ENCODE data around the gene ROCK2.

Gene ROCK2

DNA sequence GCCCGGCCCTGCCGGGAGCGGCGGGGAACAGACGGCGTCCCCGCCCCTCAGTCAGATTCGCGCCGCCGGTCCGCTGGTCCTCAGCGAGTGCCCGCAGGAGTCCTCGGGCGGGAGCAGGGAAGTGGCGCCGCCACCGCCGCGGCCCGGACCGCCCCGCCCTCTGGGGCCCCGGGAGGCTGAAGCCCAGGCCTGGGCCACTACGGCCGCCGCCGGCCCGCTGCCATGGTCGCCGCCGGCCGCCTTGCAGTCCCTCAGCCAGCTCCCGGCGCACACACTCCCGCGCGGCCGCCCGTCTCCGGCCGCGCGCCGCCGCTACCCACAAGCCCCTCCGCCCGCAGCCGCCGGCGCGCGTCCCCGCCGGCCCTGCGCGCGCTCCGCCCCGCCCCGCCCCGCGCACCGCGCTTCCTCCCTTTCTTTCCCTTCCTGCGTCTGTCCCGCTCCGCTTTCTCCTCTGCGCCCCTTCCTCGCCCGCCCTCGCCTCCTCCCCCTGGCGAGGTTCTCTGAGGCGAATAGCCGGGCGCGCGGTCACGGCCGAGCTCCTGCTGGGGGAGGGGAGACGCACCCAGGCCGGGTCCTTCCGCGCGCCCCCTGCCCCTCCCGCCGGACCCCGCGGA, at the start of gene ROCK2:
ROCK2 (minus strand) TSS at position 295 of the 614 bp plus-strand sequence. CDS start 500 bp downstream, outside the sequence.
- FAIRE-seq = peak; percentile 72
- DNase-seq (ENCODE audit: insufficient read length, low spot score) = peak; percentile 79

DNA sequence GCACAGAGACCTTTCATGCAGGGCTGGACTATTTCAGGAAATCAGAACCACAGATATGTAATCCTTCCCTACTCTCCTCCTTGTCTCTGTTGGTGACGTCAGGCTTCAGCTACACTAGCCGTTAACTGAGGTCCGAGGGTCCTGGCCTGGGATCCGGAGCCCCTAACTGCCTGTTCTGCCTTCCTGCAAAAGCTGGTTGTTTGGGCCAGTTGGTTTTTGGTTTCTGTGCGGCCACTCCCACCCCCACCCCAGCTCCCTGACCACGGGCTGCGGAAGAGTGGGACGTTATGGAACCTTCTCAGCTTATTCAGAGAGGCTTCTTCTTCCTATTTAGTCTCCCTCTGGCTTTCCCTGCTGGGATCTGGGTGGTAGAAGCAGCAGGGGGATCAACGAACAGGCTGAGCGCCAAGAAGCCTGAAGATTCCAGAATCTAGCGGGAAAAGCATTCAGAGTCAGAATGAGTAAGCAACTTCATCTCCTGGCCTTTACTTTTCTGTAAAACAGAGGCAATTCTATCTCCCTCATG, 49.3 kb upstream of the ROCK2 start:
- no peak for DNase-seq (ENCODE audit: insufficient read length, low spot score)
- no peak for FAIRE-seq

DNA sequence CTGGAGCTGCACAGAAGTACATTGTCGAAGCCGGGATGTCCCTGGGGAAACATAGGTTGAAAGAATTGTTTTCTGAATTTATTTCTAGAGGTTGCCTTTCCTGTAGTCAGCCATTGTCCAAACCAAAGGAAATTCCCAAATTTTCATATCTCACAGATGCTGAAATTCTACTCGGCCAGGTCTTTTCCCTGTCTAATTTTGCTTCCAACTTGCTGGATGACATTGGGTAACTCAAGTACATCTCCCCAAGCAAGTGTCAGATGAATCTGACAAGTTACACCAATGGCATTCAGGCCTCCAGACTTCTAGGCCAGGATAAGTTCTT, 47.5 kb upstream of the ROCK2 start:
- FAIRE-seq = no peak
- DNase-seq (ENCODE audit: insufficient read length, low spot score) = no peak

DNA sequence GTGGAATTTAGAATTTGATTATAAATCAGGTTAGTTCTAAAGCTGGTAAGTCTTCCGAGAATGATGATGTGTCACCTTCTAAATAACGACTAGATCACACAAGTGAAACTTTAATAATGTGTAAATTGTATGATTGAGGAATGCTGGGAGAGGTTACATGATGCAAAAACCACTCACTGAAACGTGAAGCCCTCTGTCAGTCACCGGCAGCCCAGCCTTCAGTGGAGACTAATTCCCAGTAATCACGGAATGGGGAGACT, 45.9 kb upstream of the ROCK2 start:
- DNase-seq (ENCODE audit: insufficient read length, low spot score) (no peak), FAIRE-seq (no peak)

DNA sequence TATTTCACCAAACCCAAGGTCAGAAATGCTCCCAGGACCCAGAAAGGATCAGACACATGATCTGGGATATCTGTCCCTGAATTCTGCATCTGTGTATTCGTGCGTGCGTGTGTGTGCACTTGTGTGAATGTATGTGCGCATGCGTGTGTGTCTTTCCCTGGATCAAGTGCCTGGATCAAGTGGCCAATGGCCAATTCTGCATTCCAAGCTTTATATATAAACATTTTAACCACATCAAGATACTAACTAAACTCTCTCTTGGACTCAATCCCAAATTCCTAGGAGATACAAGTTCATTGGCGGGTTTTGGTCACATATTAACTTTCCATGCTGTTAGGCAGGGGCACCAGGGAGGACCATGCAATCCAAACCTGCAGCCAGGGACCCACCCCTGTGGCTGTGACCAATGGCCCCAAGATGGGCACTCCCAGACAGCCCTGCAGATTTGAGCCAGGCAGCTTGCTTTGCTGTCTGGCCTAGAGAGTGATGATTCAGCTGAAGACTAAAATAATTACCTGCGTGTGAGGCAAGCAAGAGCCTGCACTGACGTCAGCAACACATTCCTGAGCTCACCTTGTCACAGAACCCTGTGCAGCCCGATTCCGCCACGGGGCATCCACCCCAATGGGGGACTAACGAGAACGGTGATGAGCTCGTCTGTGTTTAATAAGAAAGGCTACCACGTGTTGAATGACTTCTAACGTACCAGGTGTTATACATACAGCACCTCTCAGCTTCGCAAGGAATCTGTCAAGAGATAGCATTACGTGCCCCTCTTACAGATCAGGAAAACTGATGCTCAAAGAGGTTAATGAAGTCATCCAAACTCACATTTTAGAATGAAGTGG, 45.3 kb upstream of the ROCK2 start:
- DNase-seq (ENCODE audit: insufficient read length, low spot score) (no peak), FAIRE-seq (no peak)

DNA sequence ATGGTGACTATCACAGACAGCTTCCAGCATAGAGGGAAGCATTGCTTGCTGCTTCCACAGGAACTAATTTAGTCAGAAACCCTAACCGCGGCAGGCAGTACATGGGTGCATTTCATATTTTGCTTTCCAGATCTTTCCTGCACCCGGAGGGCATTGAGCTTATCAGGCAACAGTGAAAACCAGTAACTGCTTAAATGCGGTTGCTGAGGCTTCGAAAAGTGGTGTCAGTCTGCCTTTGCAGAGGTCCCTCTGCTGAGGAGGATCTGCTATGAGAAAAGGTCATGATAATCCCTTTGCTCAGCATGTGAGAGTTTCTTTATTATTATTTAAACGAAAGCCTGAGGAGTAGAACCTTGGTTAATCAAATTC, 44.6 kb upstream of the ROCK2 start:
- DNase-seq (ENCODE audit: insufficient read length, low spot score) (no peak), FAIRE-seq (no peak)

DNA sequence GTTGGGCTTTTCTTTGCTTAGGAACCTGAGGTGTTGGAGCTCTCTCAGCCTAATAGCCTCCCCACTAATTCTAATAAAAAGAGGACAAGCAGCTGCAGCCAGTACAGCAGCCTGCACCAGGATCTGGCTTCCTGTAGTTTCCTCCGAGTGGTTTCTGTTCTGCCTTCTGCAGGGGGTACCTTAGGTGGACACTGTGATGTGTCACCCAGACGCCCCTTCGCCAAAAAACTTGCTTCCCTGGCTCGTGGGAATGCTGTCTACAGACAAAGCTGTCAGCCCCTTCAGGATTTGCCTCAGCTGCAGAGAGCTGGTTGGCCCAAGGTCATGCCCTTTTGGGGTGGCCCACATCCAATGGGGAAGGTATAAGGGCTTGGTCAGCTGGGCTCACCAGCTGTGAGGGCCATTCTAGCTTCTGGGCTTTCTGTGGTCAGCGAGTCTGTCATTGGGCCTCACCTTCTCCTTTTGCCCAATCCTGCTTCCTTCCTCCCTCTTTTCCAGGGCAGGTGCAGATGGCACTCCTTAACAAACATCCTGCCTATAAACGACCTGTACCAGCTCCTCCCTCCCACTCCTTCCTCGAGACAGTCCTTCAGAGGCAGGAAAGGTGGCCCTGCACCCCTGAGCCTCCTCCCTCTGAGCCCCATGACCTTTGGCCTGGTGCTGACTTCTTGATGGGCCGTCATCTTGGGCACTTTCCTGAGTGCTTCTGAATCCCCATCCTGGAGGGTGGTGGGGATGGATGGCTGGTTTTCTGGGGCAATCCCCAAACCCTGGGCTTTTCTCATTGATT, 44.0 kb upstream of the ROCK2 start:
- no peak for DNase-seq (ENCODE audit: insufficient read length, low spot score)
- no peak for FAIRE-seq

DNA sequence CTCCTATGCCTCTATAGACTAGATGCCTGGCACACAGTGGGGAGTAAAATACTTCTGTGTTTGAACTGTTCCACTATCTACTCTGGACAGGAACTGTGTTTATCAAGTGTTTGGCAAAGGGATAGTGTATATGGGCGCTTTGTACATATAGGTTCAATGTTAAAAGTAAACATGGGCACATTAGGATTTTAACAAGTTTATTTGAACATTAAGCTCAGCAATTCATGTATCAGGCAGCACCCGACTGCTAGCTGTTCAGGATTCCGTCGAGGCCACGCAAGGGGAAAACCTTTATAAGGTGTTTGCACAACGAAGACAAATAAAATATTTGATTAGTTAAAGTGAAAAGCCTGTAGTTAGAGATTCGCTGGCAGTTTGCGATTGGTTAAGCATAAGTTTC, 43.4 kb upstream of the ROCK2 start:
- FAIRE-seq (no peak), DNase-seq (ENCODE audit: insufficient read length, low spot score) (no peak)

DNA sequence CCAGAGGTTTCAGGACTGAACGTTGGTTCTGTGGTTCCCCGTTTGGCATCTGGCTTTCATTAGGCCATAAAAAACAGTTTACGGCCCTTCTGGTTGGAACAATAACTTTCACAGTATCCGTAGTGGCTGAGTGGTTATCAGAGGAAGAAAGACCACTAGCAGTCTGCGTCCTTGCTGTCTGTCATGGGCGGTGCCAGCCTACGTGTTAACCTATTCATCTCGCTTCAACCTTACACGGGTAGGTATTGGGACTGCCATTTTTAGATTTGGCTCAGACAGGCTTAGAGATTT, 42.6 kb upstream of the ROCK2 start:
- no peak for DNase-seq (ENCODE audit: insufficient read length, low spot score)
- no peak for FAIRE-seq

DNA sequence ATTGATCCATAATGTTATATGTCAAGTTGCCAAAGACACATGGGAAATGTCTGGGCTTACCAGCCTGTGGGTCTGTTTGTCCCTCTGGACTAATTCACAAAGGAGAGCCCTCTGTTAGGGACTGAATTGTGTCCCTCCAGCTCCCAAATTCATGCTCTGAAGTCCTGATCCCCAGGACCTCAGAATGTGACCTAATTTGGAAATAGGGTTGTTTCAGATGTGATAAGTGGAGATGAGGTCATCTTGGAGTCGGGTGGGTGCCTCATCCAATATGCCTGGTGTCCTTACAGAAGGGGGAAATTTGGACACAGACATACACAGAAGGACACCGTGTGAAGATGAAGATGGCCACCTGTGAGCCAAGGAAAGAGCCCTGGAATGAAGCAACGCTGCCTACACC, 41.4 kb upstream of the ROCK2 start:
- DNase-seq (ENCODE audit: insufficient read length, low spot score) (no peak), FAIRE-seq (no peak)

DNA sequence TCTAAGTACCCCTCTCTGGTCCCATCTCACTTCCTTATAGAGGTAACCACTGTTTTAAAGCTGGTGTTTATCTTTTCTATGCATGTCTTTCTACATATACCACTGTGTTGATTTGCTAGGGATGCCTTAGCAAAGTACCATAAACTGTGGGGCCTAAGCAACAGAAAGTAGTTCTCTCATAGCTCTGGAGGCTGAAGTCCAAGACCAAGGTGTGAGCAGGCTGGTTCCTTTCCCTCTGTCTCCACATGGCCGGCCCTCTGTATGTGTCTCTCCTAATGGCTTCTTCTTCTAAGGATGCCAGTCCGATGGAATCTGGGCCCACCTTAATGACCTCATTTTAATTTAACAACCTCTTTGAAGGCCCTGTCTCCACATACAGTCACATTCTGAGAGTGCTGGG, 40.8 kb upstream of the ROCK2 start:
- FAIRE-seq (no peak), DNase-seq (ENCODE audit: insufficient read length, low spot score) (no peak)

DNA sequence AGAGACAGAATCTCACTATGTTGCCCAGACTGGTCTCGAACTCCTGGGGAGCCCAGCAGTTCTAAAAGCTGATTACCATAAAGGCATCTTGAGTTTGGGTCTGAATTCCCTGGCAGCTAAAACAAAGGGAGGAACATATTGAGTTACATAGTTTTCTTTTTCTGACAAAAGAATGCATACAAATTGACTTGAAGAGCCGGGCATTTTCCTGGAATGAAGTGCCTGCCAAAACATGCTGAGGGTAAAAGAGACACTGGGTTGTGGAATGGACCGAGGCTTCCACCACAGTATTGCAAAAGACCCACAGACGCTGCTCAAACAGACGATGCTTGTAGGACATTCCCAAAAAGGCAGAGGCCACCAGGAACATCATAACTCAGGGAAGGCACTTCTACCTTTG, 35.1 kb upstream of the ROCK2 start:
- FAIRE-seq (no peak), DNase-seq (ENCODE audit: insufficient read length, low spot score) (no peak)

DNA sequence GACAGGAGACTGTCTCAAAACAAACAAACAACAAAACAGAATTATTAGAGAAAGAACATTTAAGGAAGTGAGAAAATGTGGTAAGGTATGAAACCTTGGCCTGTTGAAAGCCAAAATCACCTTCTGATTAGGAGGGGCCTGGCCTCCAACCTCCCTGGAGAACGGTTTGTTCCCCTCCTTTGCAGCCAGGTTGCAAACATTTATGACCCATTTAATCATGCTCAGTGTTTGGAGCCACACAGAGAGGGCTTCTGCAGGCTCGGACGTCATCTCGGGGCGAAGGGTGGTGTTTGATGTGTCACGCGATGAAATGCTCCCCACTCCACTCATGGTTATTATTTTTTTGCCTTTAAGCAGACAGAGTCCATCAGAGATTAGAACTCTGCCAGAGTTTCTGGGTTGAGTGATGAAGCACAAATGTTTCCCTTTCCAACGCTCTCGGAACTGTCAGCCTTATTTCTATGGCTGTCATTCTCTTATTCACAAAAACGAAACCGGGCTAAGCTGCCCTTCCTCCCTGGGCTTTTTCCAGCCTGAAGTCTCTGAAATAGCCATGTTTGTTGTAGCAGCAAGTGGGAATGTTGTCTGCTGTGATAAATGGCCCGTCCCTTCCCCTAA, 33.6 kb upstream of the ROCK2 start:
- FAIRE-seq = no peak
- no peak for DNase-seq (ENCODE audit: insufficient read length, low spot score)

DNA sequence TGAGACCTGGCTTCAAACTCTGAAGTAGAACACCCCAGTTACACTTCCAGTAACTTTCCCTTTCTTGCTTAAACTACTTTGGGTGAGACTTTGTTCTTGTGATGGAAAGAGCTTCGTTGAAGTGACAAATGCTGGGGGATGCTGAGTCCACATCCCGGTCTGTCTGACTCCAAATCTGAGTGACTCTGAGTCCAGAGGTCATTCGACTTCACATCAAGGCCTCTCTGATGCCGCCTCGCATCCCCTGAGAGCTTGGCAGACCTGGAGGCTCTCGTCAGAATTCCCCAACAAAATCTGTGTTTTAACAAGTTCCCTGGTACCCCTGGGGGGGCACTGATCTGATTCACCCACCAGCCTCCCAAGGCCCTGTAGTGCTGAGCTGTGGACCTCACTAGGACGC, 31.6 kb upstream of the ROCK2 start:
- FAIRE-seq = no peak
- no peak for DNase-seq (ENCODE audit: insufficient read length, low spot score)

DNA sequence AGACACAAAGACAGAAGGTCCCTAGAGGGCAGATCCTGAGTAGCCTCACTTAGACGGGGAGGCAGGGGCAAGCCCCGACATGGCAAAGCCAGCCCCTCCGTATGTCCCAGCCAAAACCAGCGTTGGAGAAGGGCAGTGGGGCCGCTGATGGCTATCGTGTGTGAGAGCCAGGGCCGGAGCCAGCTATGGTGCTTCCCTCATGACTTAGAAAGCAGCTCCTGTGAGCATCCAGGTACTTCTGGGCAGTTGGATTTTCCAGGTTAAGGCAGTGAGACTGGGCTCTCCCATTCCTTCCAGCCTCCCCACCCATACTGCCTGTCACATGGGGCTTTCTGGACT, 31.2 kb upstream of the ROCK2 start:
- DNase-seq (ENCODE audit: insufficient read length, low spot score) (no peak), FAIRE-seq (no peak)

DNA sequence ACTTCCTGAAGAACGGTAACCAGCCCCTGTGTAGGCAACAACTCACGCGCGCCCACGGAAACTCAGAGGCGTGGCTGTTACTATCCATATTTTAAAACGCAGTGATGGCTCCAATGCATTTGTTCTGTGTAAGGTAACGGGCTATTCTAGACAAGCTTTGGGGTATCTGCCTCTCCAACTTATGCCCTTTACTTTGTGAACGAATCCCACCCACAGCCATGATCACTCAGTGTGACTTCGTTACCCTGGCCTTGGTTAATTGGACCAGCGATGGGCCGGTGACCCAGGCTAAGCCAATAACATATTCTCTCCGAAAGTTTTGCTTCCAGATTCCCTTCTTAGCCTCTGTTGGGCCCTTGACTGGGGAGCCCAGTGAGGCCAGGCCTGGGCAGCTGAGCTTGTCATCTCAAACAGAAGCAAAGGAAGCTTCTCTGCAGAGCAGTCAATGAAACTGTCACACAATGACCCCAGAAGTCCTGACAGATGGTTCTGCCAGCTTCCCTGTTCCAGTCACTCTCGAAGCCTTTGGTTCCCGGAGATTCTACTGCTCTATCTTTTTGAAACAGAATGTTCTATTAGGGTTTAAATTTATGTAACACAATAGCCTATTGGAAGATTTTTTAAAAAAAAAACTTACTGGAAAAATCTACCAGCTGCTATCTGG, 30.7 kb upstream of the ROCK2 start:
- DNase-seq (ENCODE audit: insufficient read length, low spot score) (no peak), FAIRE-seq (no peak)

DNA sequence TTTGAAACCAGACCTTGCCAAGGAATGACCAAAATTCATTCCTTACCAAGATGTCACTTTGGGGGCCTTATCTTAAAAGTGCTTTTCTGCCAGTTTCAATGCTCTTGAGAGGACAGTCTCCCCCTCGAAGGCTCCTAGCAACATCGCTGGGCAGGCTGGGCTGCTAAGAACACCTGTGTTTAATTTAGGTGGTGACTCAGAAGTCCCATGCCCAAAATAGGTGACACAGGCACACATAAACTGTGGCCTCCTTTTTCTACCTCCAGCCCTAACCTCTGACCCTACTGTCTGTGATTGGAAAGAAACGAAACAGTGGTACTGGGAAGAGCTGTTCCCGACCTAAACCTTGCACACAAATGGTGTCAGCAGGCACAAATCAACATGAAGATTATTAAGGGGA, 28.7 kb upstream of the ROCK2 start:
- FAIRE-seq = no peak
- DNase-seq (ENCODE audit: insufficient read length, low spot score) = no peak

DNA sequence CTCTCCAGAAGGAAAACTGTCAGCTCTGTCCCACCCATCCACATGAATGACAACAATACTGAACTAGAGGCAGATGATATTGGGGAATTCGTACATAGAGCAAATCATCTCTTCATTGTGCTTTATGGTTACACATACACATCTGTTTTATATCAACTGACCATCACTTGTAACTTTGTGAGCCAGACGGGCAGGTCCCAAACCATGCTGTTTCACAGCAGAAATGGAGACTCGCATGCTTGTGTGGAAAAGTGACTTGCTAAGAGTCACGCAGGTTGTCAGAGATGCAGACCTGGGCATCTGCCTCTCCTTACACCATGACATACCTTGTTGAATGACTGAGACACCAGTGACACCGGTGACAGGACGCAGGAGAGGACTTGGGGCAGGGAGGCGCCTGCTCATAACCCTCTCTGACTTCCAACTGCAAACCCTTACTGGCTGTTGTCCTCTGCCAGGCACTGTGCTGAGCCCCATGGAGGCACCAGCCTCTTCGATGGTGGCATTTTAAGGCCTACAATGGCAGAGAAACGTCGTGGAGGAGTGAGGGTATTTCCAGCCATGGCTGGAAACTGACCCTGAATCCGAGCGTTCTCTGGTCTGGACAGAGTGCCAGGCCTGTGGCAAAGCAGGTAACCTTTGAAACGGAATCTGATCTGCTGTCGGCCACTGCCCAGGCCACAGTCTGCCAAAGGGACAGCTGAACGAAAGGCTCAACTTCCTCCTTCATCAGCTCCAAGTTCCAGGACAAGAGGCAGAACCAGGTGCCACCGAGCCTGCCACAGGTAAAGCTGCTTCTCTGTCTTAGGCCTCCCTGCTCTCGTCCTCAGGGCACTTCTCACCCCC, 26.9 kb upstream of the ROCK2 start:
- no peak for DNase-seq (ENCODE audit: insufficient read length, low spot score)
- FAIRE-seq = no peak

DNA sequence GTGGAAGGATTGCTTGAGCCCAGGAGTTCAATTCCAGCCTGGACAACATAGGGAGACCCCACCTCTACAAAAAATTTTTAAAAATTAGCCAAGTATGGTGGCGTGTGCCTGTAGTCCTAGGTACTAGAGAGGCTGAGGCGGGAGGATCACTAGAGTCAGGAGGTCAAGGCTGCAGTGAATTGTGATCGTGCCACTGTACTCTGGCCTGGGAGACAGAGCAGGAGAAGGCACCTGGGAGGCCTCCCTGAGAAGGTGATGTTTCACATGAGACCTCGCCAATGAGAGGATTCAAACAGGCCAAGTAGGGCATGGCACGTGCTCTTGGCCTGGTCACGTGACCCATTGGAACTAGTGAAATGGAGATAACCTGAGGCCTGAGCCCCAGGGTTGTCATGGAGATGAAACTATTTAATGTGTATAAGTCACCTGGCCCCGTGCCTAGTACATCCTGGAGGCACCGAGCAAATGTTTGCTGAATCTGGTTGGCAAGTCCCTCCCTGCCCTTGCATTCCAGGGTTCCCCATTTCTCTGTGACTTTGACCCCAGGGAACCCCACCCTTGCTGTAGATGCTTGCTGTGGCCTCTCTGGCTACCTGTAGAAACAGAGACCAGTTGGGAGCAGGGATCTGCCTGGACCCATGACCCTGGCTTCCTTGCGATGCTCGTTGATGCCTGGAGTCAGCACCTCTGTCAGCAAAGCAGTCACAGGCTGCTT, 26.1 kb upstream of the ROCK2 start:
- DNase-seq (ENCODE audit: insufficient read length, low spot score) (no peak), FAIRE-seq (no peak)

DNA sequence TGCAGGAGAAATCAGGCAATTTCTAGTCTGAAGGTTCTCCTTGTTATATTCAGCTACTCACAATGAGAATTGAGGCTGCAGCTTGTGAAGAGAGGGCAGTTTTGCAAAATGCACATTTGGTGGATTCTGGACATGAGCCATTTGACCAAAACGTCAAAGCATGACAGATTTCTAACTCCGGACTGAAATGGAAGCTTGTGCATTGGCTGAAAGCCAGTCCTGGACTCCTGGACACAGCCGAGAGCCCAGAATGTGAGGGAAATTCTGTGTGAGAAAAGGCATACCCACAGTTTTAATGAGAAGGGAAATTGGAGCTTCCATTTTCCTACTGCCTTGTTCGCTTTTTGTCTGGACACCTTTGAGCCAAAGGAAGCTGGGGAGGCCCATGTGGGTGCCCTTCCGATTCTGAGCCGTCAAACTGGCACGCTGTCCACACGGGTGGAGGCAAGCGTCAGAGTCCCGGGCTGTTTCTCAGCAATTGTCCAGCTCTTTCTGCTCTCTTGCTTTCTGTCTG, 23.7 kb upstream of the ROCK2 start:
- FAIRE-seq (no peak), DNase-seq (ENCODE audit: insufficient read length, low spot score) (no peak)

All from HTR-8/SVneo (cell line).